Measurements from ENCODE around the gene ZC3H12A. TPM values are rescaled to one million over a fixed set of nuclear protein-coding genes. Genes with fewer than 3 reads are reported as not detected.
"Not testable (repeated sequence)": the region's sequence is repeated elsewhere in the genome, so short reads cannot be mapped to it uniquely, and the experiment has no call there.

Gene ZC3H12A
- total and polyA plus RNA-seq, 11 donors = 1.8 to 8.5 (median 4.5) TPM

- DNase-seq = no peak
- peak overlapping the region in 1 of 12 donors; percentile 27 for H3K27ac ChIP-seq
- no peak for ATAC-seq
- no peak for TF ChIP-seq CTCF (IDR thresholded peaks at IDR 0.05)
- no peak for TF ChIP-seq POLR2A (IDR thresholded peaks at IDR 0.05)
- H3K4me3 ChIP-seq = no peak overlapping the region
- H3K9me3 ChIP-seq = no peaks in the 10 kb centered on the region
- H3K4me1 ChIP-seq = peaks cover 0 to 25% (median 10%) of the 10 kb centered on the region in 12 donors
- H3K36me3 ChIP-seq = peaks cover 0 to 97% (median 65%) of the 10 kb centered on the region in 9 donors
- intact Hi-C loops (cut with DNase I) = no loop called here
- H3K27me3 ChIP-seq = no peaks in the 10 kb centered on the region
- whole genome bisulfite sequencing, 4 donors = 77 to 83% (median 81%) methylated on average over 5 of the region's 5 CpGs
Observed at GRCh38 chr1:37501661-37502060, 27.3 kb downstream of the ZC3H12A start.

- Histone ChIP-seq H3K27me3 (no peaks in the 10 kb centered on the region), H3K4me3 (no peak overlapping the region), H3K27ac (peak overlapping the region in 1 of 12 donors; percentile 27), H3K9me3 (no peaks in the 10 kb centered on the region), H3K4me1 (peaks cover 0 to 25% (median 10%) of the 10 kb centered on the region in 12 donors), H3K36me3 (peaks cover 0 to 98% (median 69%) of the 10 kb centered on the region in 9 donors)
- no peak for ATAC-seq
- TF ChIP-seq POLR2A (IDR thresholded peaks at IDR 0.05) = no peak
- no peak for TF ChIP-seq CTCF (IDR thresholded peaks at IDR 0.05)
- intact Hi-C loops (cut with DNase I) = no loop called here
- no peak for DNase-seq
Observed at GRCh38 chr1:37502104-37502503, 27.7 kb downstream of the ZC3H12A start.

GRCh38 chr1:37502791-37503190 is 28.4 kb downstream of the ZC3H12A start:
- H3K27ac ChIP-seq; H3K27me3 ChIP-seq; ATAC-seq; intact Hi-C loops (cut with DNase I); DNase-seq; H3K9me3 ChIP-seq; H3K4me3 ChIP-seq: not testable (repeated sequence)
- 88 to 99% (median 97%) methylated on average over 2 of the region's 2 CpGs for WGBS, 4 donors
- peaks cover 0 to 99% (median 74%) of the 10 kb centered on the region in 9 donors for H3K36me3 ChIP-seq
- H3K4me1 ChIP-seq = peaks cover 0 to 19% (median 10%) of the 10 kb centered on the region in 12 donors

- intact Hi-C loops (cut with DNase I) = no loop called here
- WGBS, 4 donors = 95 to 99% (median 97%) methylated on average over 2 of the region's 2 CpGs
- Histone ChIP-seq H3K36me3 (peaks cover 3 to 97% (median 87%) of the 10 kb centered on the region in 9 donors), H3K9me3 (no peaks in the 10 kb centered on the region), H3K27me3 (no peaks in the 10 kb centered on the region), H3K27ac (no peak overlapping the region), H3K4me3 (no peak overlapping the region), H3K4me1 (peaks cover 0 to 2% (median 0%) of the 10 kb centered on the region in 12 donors)
- DNase-seq (no peak), ATAC-seq (no peak)
- no peak for TF ChIP-seq CTCF (IDR thresholded peaks at IDR 0.05)
- TF ChIP-seq POLR2A (IDR thresholded peaks at IDR 0.05) = no peak
Observed at GRCh38 chr1:37506740-37507139, 32.4 kb downstream of the ZC3H12A start.

- Histone ChIP-seq H3K27ac (no peak overlapping the region), H3K4me3 (no peak overlapping the region), H3K9me3 (no peaks in the 10 kb centered on the region), H3K36me3 (peaks cover 3 to 89% (median 81%) of the 10 kb centered on the region in 9 donors), H3K27me3 (no peaks in the 10 kb centered on the region), H3K4me1 (peaks cover 0 to 25% (median 14%) of the 10 kb centered on the region in 12 donors)
- TF ChIP-seq CTCF (IDR thresholded peaks at IDR 0.05) (no peak), POLR2A (IDR thresholded peaks at IDR 0.05) (no peak)
- 85 to 94% (median 88%) methylated on average over 4 of the region's 4 CpGs for WGBS, 4 donors
- DNase-seq (no peak), ATAC-seq (no peak)
- intact Hi-C loops (cut with DNase I) = no loop called here
Observed at GRCh38 chr1:37509181-37509580, 34.8 kb downstream of the ZC3H12A start.
